HepG2 (cell line): Measurements from ENCODE around the gene MCF2L. TPM values are rescaled to one million over a fixed set of nuclear protein-coding genes. Genes with fewer than 3 reads are reported as not detected.

Source experiments
- FLYWCH1 ChIP-seq: sonication (generic); formaldehyde crosslinking; IDR thresholded peaks from 2 replicates; pipeline ENCODE4 v1.8.1; 2023; ENCODE audit warnings: mild to moderate bottlenecking, missing genetic modification reagents
- FOXA1 ChIP-seq, 2 experiments: fragments of 450-650 bp in 1 of 2; sonication (generic) in 1 of 2; formaldehyde crosslinking in 1 of 2; IDR thresholded peaks; 2 replicates each; pipeline versions ENCODE4 v1.4.0 to v1.6.1; 2016 to 2020; ENCODE audit warnings: missing genetic modification reagents in 1 of 2
- MBD4 ChIP-seq: IDR thresholded peaks from 2 replicates; pipeline ENCODE4 v1.6.1; 2012; ENCODE audit warnings: low read length, inconsistent platforms, borderline replicate concordance
- MBNL3 ChIP-seq: fragments of 250-450 bp; sonication (Bioruptor Pico); conservative IDR thresholded peaks from 2 replicates; pipeline ENCODE4 v1.8.0; 2022; ENCODE audit warnings: mild to moderate bottlenecking, inconsistent platforms
- MEIS1 ChIP-seq: sonication (generic); formaldehyde crosslinking; IDR thresholded peaks from 2 replicates; pipeline ENCODE4 v1.9.0; 2021; ENCODE audit warnings: mild to moderate bottlenecking, missing genetic modification reagents, moderate library complexity, borderline replicate concordance
- NFE2L2 ChIP-seq: fragments of 150-350 bp; IDR thresholded peaks from 2 replicates; pipeline ENCODE4 v1.6.1; 2014; ENCODE audit warnings: low read length
- NFRKB ChIP-seq: fragments of 450-650 bp; IDR thresholded peaks from 2 replicates; pipeline ENCODE4 v1.6.1; 2017
- TBX2 ChIP-seq: sonication (generic); formaldehyde crosslinking; IDR thresholded peaks from 2 replicates; pipeline ENCODE4 v1.5.0; 2020; ENCODE audit warnings: missing genetic modification reagents, mild to moderate bottlenecking, borderline replicate concordance
- TP53 ChIP-seq: sonication (generic); formaldehyde crosslinking; conservative IDR thresholded peaks from 2 replicates; pipeline ENCODE4 v1.4.0; 2020; ENCODE audit warnings: missing genetic modification reagents
- XRCC5 ChIP-seq: fragments of 200-400 bp; formaldehyde crosslinking; optimal IDR thresholded peaks from 2 replicates; pipeline ENCODE3; 2017; ENCODE audit warnings: mild to moderate bottlenecking, low read length
- ZBTB4 ChIP-seq: sonication (generic); formaldehyde crosslinking; IDR thresholded peaks from 2 replicates; pipeline ENCODE4 v1.4.0; 2020; ENCODE audit warnings: missing genetic modification reagents, mild to moderate bottlenecking, borderline replicate concordance
- ZNF280D ChIP-seq: sonication (generic); formaldehyde crosslinking; IDR thresholded peaks from 2 replicates; pipeline ENCODE4 v1.5.1; 2020; ENCODE audit warnings: mild to moderate bottlenecking, missing genetic modification reagents
- polyA plus RNA-seq, 8 experiments: library from polyadenylated mRNA; depleted of rRNA in 3 of 8; stranded (reverse) in 7 of 8; unstranded in 1 of 8; fragments of >200 nt; fragmentation: Illumina TruSeq in 4 of 8; extraction: Trizol in 4 of 8; gene quantifications; 2 replicates each; pipeline versions ENCODE4 v1.2.1 to v1.2.3, GENCODE V29; 2011 to 2016; ENCODE audit warnings: low read depth in 4 of 8, missing spikeins in 1 of 8, mixed read lengths in 1 of 8; ENCODE audit not compliant: insufficient read depth in 1 of 8
- total RNA-seq, 5 experiments: library from RNA; depleted of rRNA; stranded (reverse); fragments of >200 nt; fragmentation: Illumina TruSeq; extraction: Trizol; gene quantifications; 2 replicates each; pipeline ENCODE4 v1.2.3, GENCODE V29; 2016; ENCODE audit warnings: low read depth in 1 of 5
- TF ChIP-seq, protein P1 (sequence below): IDR thresholded peaks from 2 replicates; pipeline ENCODE4 v1.6.1; 2016; ENCODE audit warnings: low read depth, control low read depth
- TF ChIP-seq, protein P2 (sequence below): sonication (generic); formaldehyde crosslinking; IDR thresholded peaks from 2 replicates; pipeline ENCODE4 v1.8.1; 2022; ENCODE audit warnings: mild to moderate bottlenecking, missing genetic modification reagents
- TF ChIP-seq, protein P3 (sequence below), 2 experiments: sonication (generic) in 1 of 2; formaldehyde crosslinking in 1 of 2; IDR thresholded peaks; 2 replicates each; pipeline versions ENCODE4 v1.4.0 to v1.6.1; 2016 to 2020; ENCODE audit warnings: borderline replicate concordance in 1 of 2, low read depth in 1 of 2, mild to moderate bottlenecking in 1 of 2, missing genetic modification reagents in 1 of 2

Gene MCF2L
- total and polyA plus RNA-seq, 2 of the 13 experiments (the other 11 are each of a cell fraction or from before 2014, with no cell fraction given) = 19.4 to 28.4 TPM

GRCh38 chr13:112942689-112943308 is 26.2 kb upstream of the MCF2L start (continued):
- TF ChIP-seq, protein P1, sequence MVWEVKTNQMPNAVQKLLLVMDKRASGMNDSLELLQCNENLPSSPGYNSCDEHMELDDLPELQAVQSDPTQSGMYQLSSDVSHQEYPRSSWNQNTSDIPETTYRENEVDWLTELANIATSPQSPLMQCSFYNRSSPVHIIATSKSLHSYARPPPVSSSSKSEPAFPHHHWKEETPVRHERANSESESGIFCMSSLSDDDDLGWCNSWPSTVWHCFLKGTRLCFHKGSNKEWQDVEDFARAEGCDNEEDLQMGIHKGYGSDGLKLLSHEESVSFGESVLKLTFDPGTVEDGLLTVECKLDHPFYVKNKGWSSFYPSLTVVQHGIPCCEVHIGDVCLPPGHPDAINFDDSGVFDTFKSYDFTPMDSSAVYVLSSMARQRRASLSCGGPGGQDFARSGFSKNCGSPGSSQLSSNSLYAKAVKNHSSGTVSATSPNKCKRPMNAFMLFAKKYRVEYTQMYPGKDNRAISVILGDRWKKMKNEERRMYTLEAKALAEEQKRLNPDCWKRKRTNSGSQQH (CRISPR knock-in tag) = 0 out of 2 replicates have a peak, but pooled peaks have one; percentile 43
- TF ChIP-seq NFRKB = no peak
- TF ChIP-seq MEIS1 (CRISPR knock-in tag) = 0 out of 2 replicates have a peak, but pooled peaks have one; percentile 24
- TF ChIP-seq XRCC5 = peak; percentile 88
- no peak for TF ChIP-seq MBD4
- TF ChIP-seq TP53 (CRISPR knock-in tag) = no peak
- TF ChIP-seq, protein P2, sequence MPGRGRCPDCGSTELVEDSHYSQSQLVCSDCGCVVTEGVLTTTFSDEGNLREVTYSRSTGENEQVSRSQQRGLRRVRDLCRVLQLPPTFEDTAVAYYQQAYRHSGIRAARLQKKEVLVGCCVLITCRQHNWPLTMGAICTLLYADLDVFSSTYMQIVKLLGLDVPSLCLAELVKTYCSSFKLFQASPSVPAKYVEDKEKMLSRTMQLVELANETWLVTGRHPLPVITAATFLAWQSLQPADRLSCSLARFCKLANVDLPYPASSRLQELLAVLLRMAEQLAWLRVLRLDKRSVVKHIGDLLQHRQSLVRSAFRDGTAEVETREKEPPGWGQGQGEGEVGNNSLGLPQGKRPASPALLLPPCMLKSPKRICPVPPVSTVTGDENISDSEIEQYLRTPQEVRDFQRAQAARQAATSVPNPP (CRISPR knock-in tag) = no peak
- no peak for TF ChIP-seq MBNL3 (CRISPR knock-in tag)
- TF ChIP-seq TBX2 (CRISPR knock-in tag) = peak; percentile 38
- no peak for TF ChIP-seq FLYWCH1 (CRISPR knock-in tag)
- TF ChIP-seq ZBTB4 (CRISPR knock-in tag) = no peak
- TF ChIP-seq NFE2L2 = no peak
- TF ChIP-seq, protein P3, sequence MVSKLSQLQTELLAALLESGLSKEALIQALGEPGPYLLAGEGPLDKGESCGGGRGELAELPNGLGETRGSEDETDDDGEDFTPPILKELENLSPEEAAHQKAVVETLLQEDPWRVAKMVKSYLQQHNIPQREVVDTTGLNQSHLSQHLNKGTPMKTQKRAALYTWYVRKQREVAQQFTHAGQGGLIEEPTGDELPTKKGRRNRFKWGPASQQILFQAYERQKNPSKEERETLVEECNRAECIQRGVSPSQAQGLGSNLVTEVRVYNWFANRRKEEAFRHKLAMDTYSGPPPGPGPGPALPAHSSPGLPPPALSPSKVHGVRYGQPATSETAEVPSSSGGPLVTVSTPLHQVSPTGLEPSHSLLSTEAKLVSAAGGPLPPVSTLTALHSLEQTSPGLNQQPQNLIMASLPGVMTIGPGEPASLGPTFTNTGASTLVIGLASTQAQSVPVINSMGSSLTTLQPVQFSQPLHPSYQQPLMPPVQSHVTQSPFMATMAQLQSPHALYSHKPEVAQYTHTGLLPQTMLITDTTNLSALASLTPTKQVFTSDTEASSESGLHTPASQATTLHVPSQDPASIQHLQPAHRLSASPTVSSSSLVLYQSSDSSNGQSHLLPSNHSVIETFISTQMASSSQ (IDR thresholded peaks at IDR 0.05; ENCODE audit: low read depth) = no peak
- TF ChIP-seq, protein P3 (CRISPR knock-in tag; IDR thresholded peaks at IDR 0.05; ENCODE audit: borderline replicate concordance) = no peak
- TF ChIP-seq FOXA1 (IDR thresholded peaks at IDR 0.05) = no peak
- TF ChIP-seq FOXA1 (CRISPR knock-in tag; IDR thresholded peaks at IDR 0.05) = 0 out of 2 replicates have a peak, but pooled peaks have one; percentile 12
- TF ChIP-seq ZNF280D (CRISPR knock-in tag) = no peak
